Measurements from ENCODE around the gene TOX3. TPM values are rescaled to one million over a fixed set of nuclear protein-coding genes. Genes with fewer than 3 reads are reported as not detected.

The TOX3 gene
- total RNA-seq, 1 donor from 2014 or later: 48.1 TPM

- H3K27me3 Mint-ChIP-seq (ENCODE audit: insufficient read depth, low read depth): no peaks in the 10 kb centered on the region
- no peak for DNase-seq (ENCODE audit: low spot score)
- no peak for TF ChIP-seq EZH2 (IDR thresholded peaks at IDR 0.05)
- no peak for TF ChIP-seq EZH2phosphoT487 (IDR thresholded peaks at IDR 0.05)
- TF ChIP-seq, protein P1, sequence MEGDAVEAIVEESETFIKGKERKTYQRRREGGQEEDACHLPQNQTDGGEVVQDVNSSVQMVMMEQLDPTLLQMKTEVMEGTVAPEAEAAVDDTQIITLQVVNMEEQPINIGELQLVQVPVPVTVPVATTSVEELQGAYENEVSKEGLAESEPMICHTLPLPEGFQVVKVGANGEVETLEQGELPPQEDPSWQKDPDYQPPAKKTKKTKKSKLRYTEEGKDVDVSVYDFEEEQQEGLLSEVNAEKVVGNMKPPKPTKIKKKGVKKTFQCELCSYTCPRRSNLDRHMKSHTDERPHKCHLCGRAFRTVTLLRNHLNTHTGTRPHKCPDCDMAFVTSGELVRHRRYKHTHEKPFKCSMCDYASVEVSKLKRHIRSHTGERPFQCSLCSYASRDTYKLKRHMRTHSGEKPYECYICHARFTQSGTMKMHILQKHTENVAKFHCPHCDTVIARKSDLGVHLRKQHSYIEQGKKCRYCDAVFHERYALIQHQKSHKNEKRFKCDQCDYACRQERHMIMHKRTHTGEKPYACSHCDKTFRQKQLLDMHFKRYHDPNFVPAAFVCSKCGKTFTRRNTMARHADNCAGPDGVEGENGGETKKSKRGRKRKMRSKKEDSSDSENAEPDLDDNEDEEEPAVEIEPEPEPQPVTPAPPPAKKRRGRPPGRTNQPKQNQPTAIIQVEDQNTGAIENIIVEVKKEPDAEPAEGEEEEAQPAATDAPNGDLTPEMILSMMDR (IDR thresholded peaks at IDR 0.05): no peak
- H3K36me3 Mint-ChIP-seq: peaks cover 19% of the 10 kb centered on the region
- Histone ChIP-seq H3K27me3 (no peaks in the 10 kb centered on the region), H3K79me2 (ENCODE audit: low read depth) (peaks cover 98% of the 10 kb centered on the region), H2AFZ (replicated peaks) (no peak overlapping the region), H3K4me2 (no peak overlapping the region), H3K4me1 (peaks cover 8% of the 10 kb centered on the region), H4K20me1 (ENCODE audit: low read depth) (peaks cover 70% of the 10 kb centered on the region), H3F3A (ENCODE audit: low read depth) (peaks cover 22% of the 10 kb centered on the region), H3K36me3 (peaks cover 27% of the 10 kb centered on the region), H3K4me3 (no peak overlapping the region), H3K9me3 (ENCODE audit: low read depth) (no peaks in the 10 kb centered on the region), H3K9ac (no peak overlapping the region), H3K27ac (no peak overlapping the region)
- H3K9me3 Mint-ChIP-seq: no peaks in the 10 kb centered on the region
- H3K4me1 Mint-ChIP-seq: peaks cover 43% of the 10 kb centered on the region
- H3K4me3 Mint-ChIP-seq: no peak overlapping the region
- no peak overlapping the region for H3K27ac Mint-ChIP-seq
These were observed 79.9 kb downstream of the TOX3 start for GRCh38 chr16:52466994-52467393.

GRCh38 chr16:52465711-52466267, 81.2 kb downstream of the TOX3 start:
- Mint-ChIP-seq H3K4me3 (no peak overlapping the region), H3K27ac (no peak overlapping the region), H3K9me3 (no peaks in the 10 kb centered on the region), H3K36me3 (peaks cover 19% of the 10 kb centered on the region), H3K27me3 (ENCODE audit: insufficient read depth, low read depth) (no peaks in the 10 kb centered on the region), H3K4me1 (peaks cover 54% of the 10 kb centered on the region)
- Histone ChIP-seq H3K27me3 (no peaks in the 10 kb centered on the region), H3K79me2 (ENCODE audit: low read depth) (peaks cover 98% of the 10 kb centered on the region), H2AFZ (replicated peaks) (no peak overlapping the region), H3K4me1 (peaks cover 7% of the 10 kb centered on the region), H3K4me2 (no peak overlapping the region), H3K9ac (no peak overlapping the region), H3K27ac (no peak overlapping the region), H3K4me3 (no peak overlapping the region), H4K20me1 (ENCODE audit: low read depth) (peaks cover 70% of the 10 kb centered on the region), H3F3A (ENCODE audit: low read depth) (peaks cover 23% of the 10 kb centered on the region), H3K36me3 (peaks cover 27% of the 10 kb centered on the region), H3K9me3 (ENCODE audit: low read depth) (no peaks in the 10 kb centered on the region)
- TF ChIP-seq, protein P1 (IDR thresholded peaks at IDR 0.05): no peak
- TF ChIP-seq EZH2phosphoT487 (IDR thresholded peaks at IDR 0.05): no peak
- TF ChIP-seq EZH2 (IDR thresholded peaks at IDR 0.05): no peak
- no peak for DNase-seq (ENCODE audit: low spot score)

DNA sequence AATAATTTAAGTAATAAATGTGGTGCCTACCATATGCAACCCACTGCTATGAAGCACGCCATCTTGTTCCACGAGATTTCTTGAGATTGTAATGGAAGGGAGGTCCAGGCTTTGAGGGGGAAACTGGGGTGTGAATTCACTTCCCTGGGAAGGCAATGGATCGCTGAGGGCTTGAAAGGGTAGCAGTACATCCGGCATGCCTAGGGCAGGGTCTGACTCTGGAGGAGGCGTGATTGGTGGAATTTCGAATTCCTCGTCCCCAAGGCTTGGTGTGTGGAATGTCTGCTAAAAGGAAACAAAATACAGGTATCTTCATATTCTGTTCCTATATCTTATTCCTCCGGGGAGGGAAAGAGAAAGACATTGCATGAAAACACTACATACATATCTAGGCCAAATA, 83.0 kb downstream of the TOX3 start:
- Mint-ChIP-seq H3K4me1 (peaks cover 49% of the 10 kb centered on the region), H3K27me3 (ENCODE audit: insufficient read depth, low read depth) (no peaks in the 10 kb centered on the region), H3K27ac (no peak overlapping the region), H3K36me3 (peaks cover 17% of the 10 kb centered on the region), H3K9me3 (no peaks in the 10 kb centered on the region), H3K4me3 (no peak overlapping the region)
- Histone ChIP-seq H3K4me3 (no peak overlapping the region), H4K20me1 (ENCODE audit: low read depth) (peaks cover 62% of the 10 kb centered on the region), H3K4me2 (no peak overlapping the region), H3K9ac (no peak overlapping the region), H3K27me3 (no peaks in the 10 kb centered on the region), H3K79me2 (ENCODE audit: low read depth) (peaks cover 98% of the 10 kb centered on the region), H3K27ac (no peak overlapping the region), H3K36me3 (peaks cover 30% of the 10 kb centered on the region), H3F3A (ENCODE audit: low read depth) (peaks cover 36% of the 10 kb centered on the region), H3K4me1 (peaks cover 8% of the 10 kb centered on the region), H2AFZ (replicated peaks) (no peak overlapping the region), H3K9me3 (ENCODE audit: low read depth) (no peaks in the 10 kb centered on the region)
- TF ChIP-seq EZH2 (IDR thresholded peaks at IDR 0.05): no peak
- TF ChIP-seq, protein P1 (IDR thresholded peaks at IDR 0.05): no peak
- no peak for TF ChIP-seq EZH2phosphoT487 (IDR thresholded peaks at IDR 0.05)
- DNase-seq (ENCODE audit: low spot score): no peak

Measured in neural progenitor cell (in vitro differentiated cells).